Cortex of kidney (tissue), 1 donor: Measurements from ENCODE around the gene MNX1.

Experiments
- DNase-seq: peaks from one replicate; lab custom pipeline; 2025; lab: John Stamatoyannopoulos, UW

The MNX1 gene

GRCh38 chr7:157010588-157011332, at the start of gene MNX1:
TSS of gene MNX1 (minus strand) at chr7:157010663. CDS start at chr7:157010350, 313 bp downstream.
- no peak for DNase-seq

- no peak for DNase-seq
These were observed 49.1 kb upstream of the MNX1 start for GRCh38 chr7:157059534-157059933.

- no peak for DNase-seq
These were observed 48.2 kb upstream of the MNX1 start for GRCh38 chr7:157058701-157059100.

GRCh38 chr7:157058068-157058467, 47.6 kb upstream of the MNX1 start:
- DNase-seq = no peak

- no peak for DNase-seq
These were observed 46.8 kb upstream of the MNX1 start for GRCh38 chr7:157056957-157057902.

GRCh38 chr7:157056246-157056645, 45.8 kb upstream of the MNX1 start:
- no peak for DNase-seq

- DNase-seq = no peak
These were observed 44.5 kb upstream of the MNX1 start for GRCh38 chr7:157054927-157055326.

- no peak for DNase-seq
These were observed 42.7 kb upstream of the MNX1 start for GRCh38 chr7:157053118-157053517.

GRCh38 chr7:157047148-157047547, 36.7 kb upstream of the MNX1 start:
- DNase-seq = no peak

- DNase-seq = no peak
These were observed 36.2 kb upstream of the MNX1 start for GRCh38 chr7:157046681-157047080.

- no peak for DNase-seq
These were observed 34.6 kb upstream of the MNX1 start for GRCh38 chr7:157044943-157045660.

GRCh38 chr7:157044147-157044687, 33.8 kb upstream of the MNX1 start:
- no peak for DNase-seq

- no peak for DNase-seq
These were observed 33.3 kb upstream of the MNX1 start for GRCh38 chr7:157043745-157044144.

- DNase-seq = no peak
These were observed 31.2 kb upstream of the MNX1 start for GRCh38 chr7:157041514-157042277.

GRCh38 chr7:157041004-157041403, 30.5 kb upstream of the MNX1 start:
- no peak for DNase-seq

GRCh38 chr7:157037635-157038034, 27.2 kb upstream of the MNX1 start:
- DNase-seq = no peak

GRCh38 chr7:157037028-157037427, 26.6 kb upstream of the MNX1 start:
- DNase-seq = no peak

- DNase-seq = no peak
These were observed 25.5 kb upstream of the MNX1 start for GRCh38 chr7:157035979-157036378.

GRCh38 chr7:157035302-157035701, 24.8 kb upstream of the MNX1 start:
- no peak for DNase-seq

- DNase-seq = no peak
These were observed 23.3 kb upstream of the MNX1 start for GRCh38 chr7:157033483-157034473.
